ENCODE measurements around the gene FOLR2.

- TF ChIP-seq TAF1 (IDR thresholded peaks at IDR 0.05; ENCODE audit: low read depth, low read length) = no peak
- TF ChIP-seq POLR2AphosphoS5 (IDR thresholded peaks at IDR 0.05; ENCODE audit: low read depth, low read length) = no peak
- no peak for TF ChIP-seq POLR2A (IDR thresholded peaks at IDR 0.05; ENCODE audit: low read depth, low read length)
Observed at GRCh38 chr11:72229336-72229924, 12.8 kb downstream of the FOLR2 start.

All from GM12891 (cell line).